SK-N-DZ (cell line): ENCODE data around the gene BRMS1. TPM values are rescaled to one million over a fixed set of nuclear protein-coding genes. Genes with fewer than 3 reads are reported as not detected.
A peak's percentile ranks its signal among the peaks of the same experiment; 100 is the strongest.
"Not testable (repeated sequence)": the region's sequence is repeated elsewhere in the genome, so short reads cannot be mapped to it uniquely, and the experiment has no call there.

Experiments used
- DNase-seq: peaks from one replicate; pipeline ENCODE4 v3.0.0-alpha.2; 2015; ENCODE audit warnings: low spot score
- polyA plus RNA-seq, 2 experiments: library from polyadenylated mRNA; depleted of rRNA; stranded (reverse); fragments of >200 nt; gene quantifications; 2 replicates each; pipeline ENCODE4 v1.2.3, GENCODE V29; 2014

BRMS1 gene, protein sequence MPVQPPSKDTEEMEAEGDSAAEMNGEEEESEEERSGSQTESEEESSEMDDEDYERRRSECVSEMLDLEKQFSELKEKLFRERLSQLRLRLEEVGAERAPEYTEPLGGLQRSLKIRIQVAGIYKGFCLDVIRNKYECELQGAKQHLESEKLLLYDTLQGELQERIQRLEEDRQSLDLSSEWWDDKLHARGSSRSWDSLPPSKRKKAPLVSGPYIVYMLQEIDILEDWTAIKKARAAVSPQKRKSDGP
- 90.6 and 91.7 TPM in 2 replicates for polyA plus RNA-seq (2014; cell fraction: cytosol; rRNA removed)
- polyA plus RNA-seq (2014; cell fraction: nucleus; rRNA removed) = 69.4 and 98.9 TPM in 2 replicates

DNA sequence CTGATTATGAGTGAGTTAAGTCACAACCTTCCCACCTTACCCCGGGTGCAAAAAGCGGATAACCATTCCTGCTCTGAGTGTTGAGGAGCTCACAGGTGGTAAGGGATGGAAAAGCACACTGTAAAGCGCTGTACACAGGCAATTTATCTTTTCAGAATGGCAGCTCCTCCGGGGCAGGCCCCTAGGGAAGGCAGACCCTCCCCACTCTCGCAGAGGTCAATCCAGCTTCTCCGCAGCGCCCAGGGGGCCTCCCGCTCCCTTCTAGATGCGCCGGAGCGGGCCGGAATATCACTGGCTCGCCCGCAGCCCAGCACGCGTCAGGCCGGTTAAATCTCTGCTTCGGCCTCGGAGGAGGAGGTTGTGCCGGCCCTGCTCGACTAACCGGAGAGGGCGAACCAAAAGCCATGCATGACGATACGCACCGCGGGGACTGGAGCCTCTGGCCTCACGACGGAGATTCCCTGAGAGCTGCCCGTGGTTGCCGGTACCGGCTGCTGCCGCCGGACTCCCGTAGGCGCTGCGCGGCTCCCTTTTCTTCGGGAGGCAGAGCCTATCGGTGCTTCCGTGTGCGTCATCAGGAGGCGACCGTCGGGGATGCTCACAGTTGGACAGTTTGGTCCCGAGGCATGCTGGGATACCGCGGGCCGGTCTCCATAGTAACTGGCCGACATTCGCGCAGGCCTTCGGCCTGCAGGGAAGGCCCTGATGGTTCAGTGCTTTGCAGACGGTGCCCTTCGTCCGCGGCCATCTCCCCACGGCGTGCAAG lies at the start of gene BRMS1:
Gene BRMS1 (minus strand): TSS at position 555 of the 766 bp plus-strand sequence. CDS start 2,870 bp downstream, outside the sequence.
- DNase-seq = peak; percentile 95

DNA sequence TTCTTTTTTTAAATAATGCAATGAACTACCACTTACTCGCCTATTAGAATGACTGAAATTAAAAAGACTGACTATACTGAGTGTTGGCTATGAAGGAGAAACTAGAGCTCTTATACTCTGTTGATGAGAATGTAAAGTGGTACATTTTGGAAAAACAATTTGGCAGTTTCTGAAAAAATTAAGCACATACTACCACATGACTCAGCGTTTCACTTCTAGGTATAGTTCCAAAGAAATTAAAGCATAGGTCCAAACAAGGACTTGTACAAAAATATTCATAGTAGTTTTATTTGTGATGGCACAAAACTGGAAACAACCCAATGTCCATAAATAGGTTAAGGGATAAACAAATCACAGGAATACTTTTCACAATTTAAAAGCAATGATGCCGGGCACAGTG lies 49.0 kb upstream of the BRMS1 start:
- no peak for DNase-seq

DNA sequence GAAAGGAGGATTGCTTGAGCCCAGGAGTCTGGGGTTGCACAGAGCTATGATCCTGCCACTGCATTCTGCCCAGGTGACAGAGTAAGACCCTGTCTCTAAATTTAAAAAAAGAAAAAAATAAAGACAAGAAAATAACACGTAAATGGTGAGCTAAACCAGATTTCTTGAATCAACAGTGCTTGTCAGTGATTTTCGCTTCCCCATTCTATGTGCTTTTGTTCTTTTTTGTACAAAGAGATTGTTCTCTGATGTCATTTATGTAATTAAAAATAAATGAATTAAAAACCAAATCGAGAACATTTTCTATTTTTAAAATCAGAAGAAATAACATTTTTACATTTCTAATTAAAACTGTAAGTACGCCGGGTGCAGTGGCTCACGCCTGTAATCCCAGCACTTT lies 46.4 kb upstream of the BRMS1 start:
- no peak for DNase-seq

DNA sequence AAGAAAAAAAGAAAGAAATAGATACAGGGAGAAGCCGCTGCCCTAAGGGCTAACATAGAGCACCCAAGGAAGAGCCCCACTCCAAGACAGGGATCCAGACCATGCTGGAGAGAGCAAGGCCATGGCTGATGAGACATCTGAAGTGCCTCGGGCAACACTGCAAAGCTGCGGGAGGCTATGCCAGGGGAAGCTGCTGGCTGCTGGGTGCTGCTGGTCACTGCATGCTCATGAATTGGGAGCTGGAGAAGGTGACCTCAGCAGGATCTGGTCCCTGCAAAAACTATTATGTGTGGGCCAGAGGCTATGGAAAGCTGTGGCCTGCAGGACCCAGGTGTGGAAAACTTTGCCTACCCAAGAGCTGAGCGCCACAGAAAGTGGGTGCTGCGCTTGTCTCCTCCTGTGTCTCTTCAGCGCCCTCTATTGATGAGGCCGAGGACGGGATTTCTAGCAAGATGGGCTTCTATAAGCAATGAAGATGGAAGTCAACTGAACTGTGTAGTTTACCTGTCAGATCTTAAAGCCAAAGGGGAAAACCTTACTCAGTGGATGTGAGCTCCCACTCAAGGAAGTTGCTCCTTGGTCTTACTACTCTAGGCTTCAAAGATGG lies 44.0 kb upstream of the BRMS1 start:
- DNase-seq = peak; percentile 74

DNA sequence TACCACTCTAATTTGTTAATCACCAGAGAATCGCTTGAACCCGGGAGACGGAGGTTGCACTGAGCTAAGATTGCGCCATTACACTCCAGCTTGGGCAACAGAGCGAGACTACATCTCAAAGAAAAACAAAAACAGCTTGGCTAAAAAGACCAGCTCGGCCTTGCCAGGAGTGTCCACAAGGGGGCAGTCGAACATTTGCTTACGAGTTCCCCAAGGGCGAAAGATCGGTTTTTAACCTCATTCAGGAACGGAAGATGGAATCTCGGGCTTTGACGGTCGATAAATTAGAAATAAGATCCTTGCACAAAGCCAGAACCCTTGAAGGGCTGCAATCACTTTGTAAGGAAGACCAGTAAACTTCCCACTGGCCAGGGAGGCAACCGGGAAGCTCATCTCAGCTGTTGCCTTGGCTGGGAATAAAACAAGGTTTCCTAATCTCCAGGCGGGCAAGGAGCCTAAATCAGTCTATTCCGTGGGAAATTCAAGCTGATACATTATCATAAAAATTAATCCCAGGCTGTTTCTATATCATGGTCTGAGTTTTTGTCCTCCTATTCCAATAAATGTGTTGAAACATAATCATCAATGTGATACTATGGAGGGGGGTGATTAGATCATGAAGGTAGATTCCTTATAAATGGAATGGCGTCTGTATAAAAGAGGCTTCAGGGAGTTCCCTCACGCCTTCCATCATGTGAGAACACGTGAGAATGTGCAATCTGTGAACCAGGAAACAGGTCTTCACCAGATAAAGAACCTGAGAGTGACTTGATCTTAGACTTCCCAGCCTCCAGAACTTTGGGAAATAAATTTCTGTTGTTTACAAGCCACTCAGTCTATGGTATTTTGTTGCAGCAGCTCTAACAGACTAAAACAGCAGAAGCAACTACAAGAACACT lies 41.5 kb upstream of the BRMS1 start:
- peak; percentile 86 for DNase-seq

DNA sequence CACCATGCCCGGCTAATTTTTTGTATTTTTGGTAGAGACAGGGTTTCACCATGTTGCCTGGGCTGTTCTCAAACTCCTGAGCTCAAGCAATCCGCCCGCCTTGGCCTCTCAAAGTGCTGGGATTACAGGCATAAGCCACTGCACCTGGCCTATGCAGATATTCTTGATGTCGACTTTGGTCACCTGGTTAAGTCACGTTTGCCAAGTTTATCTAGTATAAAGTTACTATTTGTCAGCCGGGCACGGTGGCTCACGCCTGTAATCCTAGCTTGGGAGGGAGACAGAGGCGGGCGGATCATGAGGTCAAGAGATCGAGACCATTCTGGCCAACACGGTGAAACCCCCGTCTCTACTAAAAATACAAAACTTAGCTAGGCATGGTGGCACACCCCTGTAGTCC lies 39.4 kb upstream of the BRMS1 start:
- DNase-seq = not testable (repeated sequence)

DNA sequence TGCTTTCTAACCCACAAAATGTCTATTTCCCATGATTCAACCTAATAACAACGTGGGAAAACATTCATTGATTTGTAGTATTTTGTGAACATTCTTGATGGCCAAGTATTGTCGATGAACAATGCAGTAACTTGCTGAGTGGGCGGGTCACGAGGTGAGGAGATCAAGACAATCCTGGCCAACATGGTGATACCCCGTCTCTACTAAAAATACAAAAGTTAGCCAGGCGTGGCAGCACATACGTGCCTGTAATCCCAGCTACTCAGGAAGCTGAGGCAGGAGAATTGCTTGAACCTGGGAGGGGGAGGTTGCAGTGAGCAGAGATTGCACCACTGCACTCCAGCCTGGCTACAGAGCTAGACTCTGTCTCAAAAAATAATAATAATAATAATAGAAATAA lies 35.4 kb upstream of the BRMS1 start:
- not testable (repeated sequence) for DNase-seq

DNA sequence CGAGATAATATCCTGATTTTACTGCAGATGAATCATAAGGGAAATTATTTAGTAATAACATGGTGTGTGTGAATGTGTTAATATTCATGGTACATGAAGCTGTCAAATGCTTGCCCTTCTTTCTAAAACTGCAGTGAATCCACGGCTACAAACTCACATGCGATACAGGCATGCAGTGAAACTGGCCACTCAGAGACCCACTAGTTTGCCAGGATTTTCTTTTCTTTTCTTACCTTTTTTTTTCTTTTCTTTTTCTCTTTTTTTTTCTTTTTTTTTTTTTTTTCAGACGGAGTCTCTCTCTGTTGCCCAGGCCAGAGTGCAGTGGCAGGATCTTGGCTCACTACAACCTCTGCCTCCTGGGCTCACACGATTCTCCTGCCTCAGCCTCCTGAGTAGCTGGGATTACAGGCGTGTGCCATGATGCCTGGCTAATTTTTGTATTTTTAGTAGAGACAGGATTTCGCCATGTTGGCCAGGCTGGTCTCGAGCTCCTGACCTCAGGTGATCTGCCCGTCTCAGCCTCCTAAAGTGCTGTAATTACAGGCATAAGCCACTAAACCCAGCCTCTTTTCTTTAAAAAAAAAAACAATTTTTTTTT lies 28.9 kb upstream of the BRMS1 start:
- DNase-seq = not testable (repeated sequence)

DNA sequence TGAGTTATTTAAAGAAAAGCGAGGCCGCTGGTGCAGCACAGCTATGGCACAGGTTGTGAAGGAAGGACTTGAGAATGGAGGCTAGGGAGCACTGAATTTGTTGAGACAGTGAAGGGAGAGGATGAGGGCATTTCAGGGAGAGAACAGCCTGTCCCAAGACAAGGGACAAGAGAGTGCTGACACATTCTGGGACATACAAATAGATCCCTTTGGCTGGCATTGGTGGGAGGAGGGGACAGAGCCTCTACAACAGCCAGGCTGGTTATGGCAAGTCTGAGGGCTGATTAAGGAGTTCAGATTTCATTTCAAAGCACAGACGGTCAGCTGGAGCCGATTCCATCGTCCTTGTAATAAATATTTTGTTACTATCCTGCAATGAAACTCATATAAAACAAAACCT lies 28.4 kb upstream of the BRMS1 start:
- no peak for DNase-seq

DNA sequence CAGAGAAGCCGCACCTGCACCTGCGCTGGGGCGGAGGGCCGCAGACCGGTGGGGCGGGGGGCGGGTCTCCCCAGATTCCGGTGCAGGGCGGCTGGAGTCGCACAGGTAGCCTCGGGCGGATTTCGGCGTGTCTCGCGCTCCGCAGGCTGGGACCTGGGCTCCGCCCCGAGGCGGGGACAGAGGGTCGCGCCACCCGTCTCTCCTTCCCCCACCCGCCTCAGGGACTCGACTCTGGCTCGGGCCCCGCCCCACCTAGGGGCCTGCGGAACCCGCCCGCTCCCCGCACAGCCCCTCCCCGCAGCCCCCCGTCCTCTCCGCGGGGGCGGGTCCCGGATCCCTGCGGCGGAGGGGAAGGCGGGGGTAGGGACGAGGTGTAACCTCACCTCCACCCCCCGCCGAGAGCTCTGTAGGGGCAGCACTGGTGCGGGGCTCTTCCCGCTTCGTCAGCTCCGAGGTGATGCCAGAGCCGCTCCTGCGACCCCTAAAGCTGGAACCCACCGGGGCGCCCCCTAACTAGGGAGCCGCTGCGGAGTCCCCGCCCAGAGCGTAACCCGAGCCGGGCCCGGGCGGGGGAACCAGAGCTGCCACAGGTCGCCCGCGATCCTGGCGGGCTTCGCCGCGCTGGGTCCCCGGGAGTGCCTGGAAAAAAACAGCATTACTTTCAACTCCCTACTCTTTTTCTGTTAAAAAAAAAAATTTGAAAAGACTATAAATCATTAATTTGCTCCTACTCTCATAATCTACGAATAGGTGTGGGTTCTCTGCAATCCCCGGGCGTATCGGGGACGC lies 26.9 kb upstream of the BRMS1 start, which contains the start of gene SLC29A2:
Gene SLC29A2 (minus strand): TSS at position 134 of the 789 bp plus-strand sequence. CDS start 169 bp downstream, outside the sequence.
- DNase-seq = peak; percentile 87

DNA sequence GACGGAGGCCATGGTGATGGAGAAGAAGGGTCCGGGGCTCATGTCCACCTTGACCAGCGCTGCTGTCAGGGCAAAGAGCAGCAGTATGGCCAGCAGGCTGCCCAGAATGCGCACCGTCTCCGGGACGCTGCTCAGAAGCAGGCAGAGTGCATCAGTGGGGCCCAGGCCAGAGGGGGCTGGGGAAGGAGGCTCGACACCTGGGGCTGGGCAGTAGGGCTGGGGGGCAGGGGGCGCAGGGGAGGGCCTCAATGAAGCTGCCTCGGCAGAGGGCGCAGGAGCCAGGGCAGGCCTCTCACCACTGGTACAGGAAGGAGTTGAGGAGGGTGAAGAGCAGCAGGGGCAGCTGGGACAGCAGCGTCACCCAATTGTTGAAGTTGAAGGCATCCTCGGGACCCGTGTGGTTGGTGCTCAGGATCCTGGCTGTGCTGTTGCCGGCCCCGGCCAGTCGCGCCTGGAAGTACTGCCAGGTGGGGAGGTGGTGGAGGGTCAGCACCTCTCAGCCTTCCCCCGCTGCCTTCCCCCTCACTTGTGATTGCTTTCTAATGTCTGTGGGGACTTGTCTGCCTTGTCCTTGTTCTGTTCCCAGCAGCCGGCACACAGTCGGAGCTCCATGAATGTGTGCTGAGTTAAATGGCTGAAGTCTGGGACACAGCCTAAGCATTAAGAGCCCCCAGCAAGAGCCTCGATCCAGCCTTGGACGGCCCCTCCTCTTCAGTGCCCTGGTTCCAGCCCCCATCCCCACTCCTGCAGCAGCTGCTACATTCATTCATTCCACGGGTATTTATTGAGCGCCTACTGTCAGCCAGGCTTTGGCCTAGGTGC lies 24.4 kb upstream of the BRMS1 start:
- DNase-seq = no peak

DNA sequence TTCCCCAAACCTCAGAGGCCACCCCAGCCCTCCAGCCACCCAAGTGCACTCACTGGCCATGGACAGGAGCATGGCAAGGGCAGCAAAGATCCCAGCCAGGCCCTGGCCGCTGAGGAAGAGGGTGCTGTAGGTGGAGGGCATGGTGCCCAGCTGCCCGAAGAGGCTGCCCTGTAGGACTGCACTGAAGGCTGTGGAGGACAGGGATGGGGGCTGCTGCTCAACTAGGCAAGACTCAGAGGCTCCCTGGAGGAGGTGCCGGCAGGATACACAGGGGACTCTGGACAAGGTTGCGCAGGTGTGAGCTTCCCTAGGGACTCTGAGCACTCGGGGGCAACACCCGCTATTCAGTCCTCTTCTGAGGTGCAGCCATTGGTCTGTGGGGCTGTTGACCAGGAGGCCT lies 23.6 kb upstream of the BRMS1 start:
- DNase-seq = no peak

DNA sequence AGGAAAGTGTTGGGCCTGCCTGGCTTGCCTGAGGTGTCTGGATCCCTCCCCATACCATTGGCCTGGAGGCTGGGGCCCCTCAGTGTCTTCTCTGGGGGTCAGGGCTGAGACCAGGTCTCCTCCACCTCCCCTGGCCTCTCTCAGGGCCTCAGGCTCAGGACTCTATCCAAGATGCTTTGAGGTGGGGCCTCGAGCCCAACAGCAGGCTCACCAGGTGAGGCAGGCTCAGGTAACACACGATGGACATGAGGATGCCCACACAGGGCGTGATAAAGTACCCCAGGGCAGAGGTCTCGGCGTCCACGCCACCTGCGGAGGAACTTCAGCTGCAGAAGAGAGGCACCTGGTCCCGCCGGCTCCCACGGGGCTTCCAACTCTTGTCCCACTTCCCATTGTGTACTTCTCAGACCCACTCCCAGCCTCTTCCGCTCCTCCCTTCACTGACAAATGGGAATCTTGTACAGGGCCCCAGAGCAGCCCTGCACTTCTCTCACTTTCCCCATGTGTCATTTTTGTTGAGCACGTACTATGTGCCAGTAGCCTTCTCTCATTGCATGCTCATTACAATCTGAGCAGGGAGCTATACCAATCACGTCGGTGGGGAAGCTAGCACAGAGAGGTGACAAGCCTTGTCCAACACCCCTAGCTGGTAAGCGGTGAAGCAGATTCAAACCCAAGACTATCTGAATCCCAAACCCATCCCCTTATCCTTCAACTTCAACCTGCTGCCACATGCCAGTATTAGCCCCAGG lies 22.8 kb upstream of the BRMS1 start:
- no peak for DNase-seq

DNA sequence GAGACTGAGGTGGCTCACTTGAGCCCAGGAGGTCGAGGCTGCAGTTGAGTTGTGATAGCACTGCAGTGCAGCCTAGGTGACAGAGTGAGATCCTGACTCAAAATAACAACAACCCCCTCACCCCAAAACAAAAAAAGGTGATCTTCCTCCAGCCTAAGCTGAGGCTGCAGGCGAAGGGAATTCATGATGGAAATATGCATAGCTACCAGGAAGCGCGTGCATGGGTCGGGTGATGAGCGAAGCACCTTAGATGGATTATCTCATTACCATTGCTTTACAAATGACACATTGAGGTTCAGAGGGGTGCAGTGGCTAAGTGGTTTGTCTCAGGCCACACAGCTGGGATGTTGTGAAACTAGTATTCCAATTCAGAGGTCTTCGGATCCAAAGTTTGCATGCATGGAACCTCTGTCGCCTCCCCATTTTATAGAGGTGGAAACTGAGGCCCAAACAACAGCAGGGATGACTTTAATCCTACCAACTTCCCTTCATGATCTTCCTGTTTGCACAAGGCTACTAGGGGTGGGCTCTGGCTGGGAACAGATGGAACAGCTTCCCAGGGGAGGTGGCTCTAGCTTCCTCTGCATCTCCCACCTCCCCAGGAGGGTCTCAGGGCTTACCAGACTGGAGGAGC lies 22.1 kb upstream of the BRMS1 start:
- no peak for DNase-seq

DNA sequence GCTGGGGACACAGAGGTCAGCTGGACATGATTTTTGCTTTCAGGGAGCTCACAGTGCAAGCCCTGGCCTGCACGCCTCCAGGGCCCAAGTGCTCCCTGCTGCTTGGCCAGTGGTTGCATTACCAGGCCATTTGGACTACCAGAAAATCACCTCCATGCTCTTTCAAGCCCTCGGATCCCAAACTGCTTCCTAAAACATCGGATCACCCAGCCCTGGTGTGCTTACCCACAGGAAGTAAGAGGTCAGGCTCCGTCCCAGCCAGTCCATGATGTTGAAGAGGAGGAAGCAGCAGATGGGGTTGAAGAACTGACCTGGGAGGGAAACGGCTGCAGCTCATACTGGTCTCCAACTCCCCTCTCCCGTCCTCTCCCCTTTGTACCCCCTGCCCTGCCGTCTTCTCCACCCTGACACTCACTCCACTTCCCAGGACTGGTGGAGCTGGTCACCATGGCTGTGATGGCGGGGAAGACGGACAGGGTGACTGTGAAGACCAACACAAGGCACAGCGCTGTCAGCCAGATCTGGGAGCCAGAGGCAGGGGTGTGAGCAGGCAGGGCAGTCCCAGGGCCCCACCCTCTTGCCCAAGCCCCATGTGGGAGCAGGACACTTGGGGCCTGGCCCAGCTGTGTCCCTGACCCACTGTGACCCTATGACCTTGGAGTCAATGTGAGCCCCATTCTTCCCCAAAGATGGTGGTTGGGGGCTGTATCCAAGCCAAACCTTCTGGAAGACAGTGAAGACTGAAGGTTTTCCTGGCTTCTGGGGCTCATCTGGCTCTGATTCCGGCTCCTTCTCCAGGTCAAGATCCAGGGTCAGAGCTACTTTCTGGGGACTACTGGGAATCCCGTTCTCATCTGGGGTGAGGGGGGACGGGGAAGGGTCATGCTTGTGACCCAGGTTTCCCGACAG lies 21.1 kb upstream of the BRMS1 start:
- no peak for DNase-seq

DNA sequence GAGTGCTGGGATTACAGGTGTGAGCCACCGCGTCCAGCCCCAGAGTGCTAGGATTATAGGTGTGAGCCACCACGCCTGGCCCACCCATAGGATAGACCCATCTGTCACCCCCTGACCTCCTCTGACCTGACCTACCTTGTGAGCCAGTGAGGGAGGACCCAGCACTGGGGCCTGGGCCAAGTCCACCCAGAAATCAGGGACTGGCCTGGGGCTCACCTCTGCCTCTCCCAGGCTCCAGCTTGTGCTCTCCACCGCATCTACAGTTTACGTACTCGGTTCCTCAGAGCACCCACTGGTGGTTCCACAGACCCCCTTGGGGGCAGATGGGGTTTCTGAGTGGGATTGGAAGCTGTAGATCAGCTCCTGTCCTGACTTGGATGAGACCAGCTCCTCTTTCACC lies 20.3 kb upstream of the BRMS1 start:
- DNase-seq = no peak
